GM13977 (cell line): ENCODE measurements around the gene DNASE2B.

Experiments
- DNase-seq: peaks from one replicate; pipeline ENCODE4 v3.0.0; 2012; ENCODE audit warnings: low spot score
- in situ Hi-C: fragments of 300-500 bp; cut with MboI; formaldehyde crosslinking; loops from one replicate; pipeline ENCODE4 v1.12.0; 2022; ENCODE audit warnings: low sequenced_read_pairs, low pct_unique_long_range_greater_than_20kb, mixed read lengths, inconsistent platforms; ENCODE audit not compliant: unreplicated experiment
- TF ChIP-seq, protein P1 (sequence below): IDR thresholded peaks from 2 replicates; pipeline ENCODE4 v1.5.1; 2012; ENCODE audit warnings: mild to moderate bottlenecking, control low read depth; ENCODE audit not compliant: insufficient read depth; ENCODE audit errors: extremely low read depth, missing control alignments

Gene DNASE2B

DNA sequence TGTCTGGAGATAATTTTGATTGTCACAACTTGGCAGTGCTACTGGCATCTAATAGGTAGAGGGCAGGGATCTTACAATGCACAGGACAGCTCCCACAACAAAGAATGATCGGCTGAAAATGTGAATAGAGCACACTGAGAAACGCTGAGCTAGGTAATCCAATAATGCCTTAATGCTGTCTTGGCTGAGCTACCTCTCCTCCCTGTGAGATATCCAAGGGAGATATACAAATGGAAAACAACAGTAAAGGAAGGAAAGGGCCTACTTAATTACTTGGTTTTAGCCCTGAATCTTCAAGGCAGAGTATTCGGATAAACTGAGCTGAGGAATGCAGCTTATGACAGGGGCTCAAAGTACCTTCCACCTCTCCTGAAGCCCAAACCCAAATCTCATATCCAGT, 2.9 kb downstream of the DNASE2B start:
- no peak for DNase-seq
- TF ChIP-seq, protein P1, sequence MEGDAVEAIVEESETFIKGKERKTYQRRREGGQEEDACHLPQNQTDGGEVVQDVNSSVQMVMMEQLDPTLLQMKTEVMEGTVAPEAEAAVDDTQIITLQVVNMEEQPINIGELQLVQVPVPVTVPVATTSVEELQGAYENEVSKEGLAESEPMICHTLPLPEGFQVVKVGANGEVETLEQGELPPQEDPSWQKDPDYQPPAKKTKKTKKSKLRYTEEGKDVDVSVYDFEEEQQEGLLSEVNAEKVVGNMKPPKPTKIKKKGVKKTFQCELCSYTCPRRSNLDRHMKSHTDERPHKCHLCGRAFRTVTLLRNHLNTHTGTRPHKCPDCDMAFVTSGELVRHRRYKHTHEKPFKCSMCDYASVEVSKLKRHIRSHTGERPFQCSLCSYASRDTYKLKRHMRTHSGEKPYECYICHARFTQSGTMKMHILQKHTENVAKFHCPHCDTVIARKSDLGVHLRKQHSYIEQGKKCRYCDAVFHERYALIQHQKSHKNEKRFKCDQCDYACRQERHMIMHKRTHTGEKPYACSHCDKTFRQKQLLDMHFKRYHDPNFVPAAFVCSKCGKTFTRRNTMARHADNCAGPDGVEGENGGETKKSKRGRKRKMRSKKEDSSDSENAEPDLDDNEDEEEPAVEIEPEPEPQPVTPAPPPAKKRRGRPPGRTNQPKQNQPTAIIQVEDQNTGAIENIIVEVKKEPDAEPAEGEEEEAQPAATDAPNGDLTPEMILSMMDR = no peak
- in situ Hi-C loops = no loop called here

DNA sequence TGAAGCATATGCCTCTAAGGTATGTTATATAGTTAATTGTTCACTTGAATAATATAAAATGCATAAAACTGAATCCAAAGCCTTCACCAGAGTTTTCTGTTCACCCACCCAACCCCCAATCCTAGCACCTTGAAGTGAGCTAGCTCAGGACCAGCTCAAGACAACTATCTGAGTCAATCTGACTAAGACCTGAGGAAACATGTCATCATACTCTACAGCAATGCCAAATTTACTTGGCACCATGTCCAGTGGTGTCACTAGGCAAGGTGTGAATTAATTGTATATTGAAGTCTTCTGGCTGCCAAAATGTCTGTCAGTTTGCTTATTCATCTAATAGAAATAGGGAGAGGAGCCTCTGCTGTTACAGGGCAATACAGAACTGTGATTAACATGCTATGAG, 3.8 kb downstream of the DNASE2B start:
- in situ Hi-C loops = no loop called here
- no peak for DNase-seq
- TF ChIP-seq, protein P1 = no peak

DNA sequence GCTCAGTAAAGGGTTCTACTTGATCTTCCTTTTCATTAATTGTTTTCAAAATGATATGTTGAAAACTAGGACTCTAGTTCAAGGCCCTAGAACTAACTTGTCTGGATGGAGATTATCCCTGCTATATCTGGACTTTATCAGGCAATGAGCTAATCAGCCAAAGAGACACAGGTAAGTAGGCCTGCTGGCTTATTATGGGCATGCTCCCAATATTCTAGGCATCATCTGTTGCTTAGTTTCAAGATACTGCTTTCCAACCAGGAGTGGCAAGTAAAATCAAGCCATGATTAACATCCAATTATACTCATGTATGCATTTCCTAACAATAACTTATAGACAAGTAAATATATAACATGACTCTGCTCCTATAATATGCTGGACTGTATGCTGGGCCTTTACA, 4.2 kb downstream of the DNASE2B start:
- TF ChIP-seq, protein P1 = no peak
- in situ Hi-C loops = no loop called here
- no peak for DNase-seq

DNA sequence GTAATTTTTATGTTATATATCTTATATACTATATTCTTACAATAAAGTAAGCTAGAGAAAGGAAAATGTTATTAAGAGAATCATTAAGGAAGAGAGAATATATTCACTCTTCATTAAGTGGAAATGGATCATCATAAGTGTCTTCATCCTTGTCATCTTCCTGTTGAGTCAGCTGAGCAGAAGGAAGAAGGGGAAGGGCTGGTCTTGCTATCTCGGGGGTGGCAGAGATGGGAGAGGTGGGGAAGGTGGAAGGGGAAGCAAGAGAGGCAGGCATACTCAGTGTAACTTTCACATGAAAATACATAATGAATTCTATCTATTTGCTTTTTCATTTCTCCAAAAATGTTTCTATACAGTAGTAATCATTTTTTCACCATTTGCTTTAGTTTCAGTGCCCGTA, 5.1 kb downstream of the DNASE2B start:
- in situ Hi-C loops = no loop called here
- TF ChIP-seq, protein P1 = no peak
- no peak for DNase-seq

DNA sequence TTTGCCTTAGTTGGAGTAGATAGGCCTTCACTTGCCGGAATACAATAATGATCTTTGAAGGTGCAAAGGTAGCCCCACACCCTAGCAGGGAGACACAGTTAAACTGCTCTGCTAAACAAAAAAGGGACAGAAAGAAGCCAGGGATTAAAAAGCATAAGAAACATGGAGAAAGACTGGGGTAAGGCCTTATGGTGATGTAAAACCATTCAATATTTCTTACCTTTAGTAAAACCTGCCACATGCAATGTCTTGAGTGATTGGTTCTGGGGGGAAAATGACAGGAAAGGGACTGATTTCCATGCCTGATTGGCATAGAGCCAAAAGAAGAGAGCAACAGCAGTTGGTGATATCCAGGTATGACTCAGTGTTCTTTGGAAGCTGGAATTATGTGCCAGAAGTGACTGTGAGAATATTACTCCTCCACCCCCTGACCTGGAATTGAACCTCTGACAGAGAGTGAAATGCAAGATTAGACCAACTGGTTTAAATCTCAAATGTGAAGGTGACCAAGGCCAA, 8.1 kb downstream of the DNASE2B start:
- TF ChIP-seq, protein P1 = no peak
- no peak for DNase-seq
- in situ Hi-C loops = no loop called here

DNA sequence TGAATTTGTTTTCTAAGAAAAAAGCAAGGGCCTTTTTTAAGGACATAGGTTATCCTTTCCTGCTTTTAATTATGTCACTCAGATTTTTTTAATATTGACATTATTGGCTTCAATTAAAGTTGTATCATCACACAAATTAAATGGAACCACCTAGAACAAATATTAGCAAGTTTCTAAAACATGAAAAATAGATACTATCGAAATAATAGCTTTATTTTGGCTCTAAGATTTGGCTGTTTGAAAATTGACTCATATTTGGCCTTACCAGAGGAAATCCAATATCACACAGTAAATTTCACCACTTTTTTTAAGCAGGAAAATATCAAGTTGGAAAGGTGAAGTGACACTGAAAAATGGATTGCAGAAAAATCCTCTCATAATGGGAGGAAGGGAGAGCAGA, 9.2 kb downstream of the DNASE2B start:
- in situ Hi-C loops = no loop called here
- TF ChIP-seq, protein P1 = no peak
- no peak for DNase-seq

DNA sequence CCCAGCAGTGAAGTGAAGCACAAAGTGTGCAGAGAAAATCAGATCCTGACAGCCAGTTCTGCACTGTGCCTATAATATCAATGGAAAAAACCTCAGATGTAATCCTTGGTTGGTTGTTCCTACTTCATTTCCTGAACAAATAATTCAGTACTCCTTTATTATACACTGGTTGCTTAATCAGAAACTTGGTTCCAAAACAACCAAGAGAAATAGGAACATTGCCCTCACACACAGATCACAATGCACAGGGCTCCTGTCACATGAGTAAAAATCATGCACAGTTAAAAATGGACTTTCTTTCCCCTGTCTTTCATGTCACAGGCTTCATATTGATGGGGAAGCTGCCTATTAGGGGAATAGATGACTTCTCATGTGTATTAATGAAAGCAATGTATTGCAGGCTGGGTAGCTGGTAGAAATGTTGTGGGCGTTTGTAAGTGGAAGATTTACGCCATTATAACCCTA, 9.7 kb downstream of the DNASE2B start:
- DNase-seq = no peak
- TF ChIP-seq, protein P1 = no peak
- in situ Hi-C loops = no loop called here
